Neuronal stem cell (in vitro differentiated cells): ENCODE data around the gene LHX2.

ENCODE experiments used
- DNase-seq: peaks from one replicate; pipeline ENCODE4 v3.0.0-alpha.2; 2013; ENCODE audit warnings: low spot score
- H2AFZ ChIP-seq: one replicate; pipeline ENCODE4 v1.6.1; 2013; ENCODE audit warnings: mild to moderate bottlenecking, low read length, inconsistent platforms
- H2AK5ac ChIP-seq: 2 replicates; pipeline ENCODE4 v1.6.1; 2013; ENCODE audit warnings: low read depth, mild to moderate bottlenecking, inconsistent platforms, low read length, moderate library complexity, mixed read lengths
- H2BK120ac ChIP-seq: 2 replicates; pipeline ENCODE4 v1.6.1; 2013; ENCODE audit warnings: low read depth, mild to moderate bottlenecking, inconsistent platforms, low read length, moderate library complexity, mixed read lengths
- H2BK12ac ChIP-seq: one replicate; pipeline ENCODE4 v1.6.1; 2013; ENCODE audit warnings: low read length, inconsistent platforms
- H2BK15ac ChIP-seq: 2 replicates; pipeline ENCODE4 v1.6.1; 2013; ENCODE audit warnings: mild to moderate bottlenecking, low read length, inconsistent platforms, mixed read lengths
- H2BK5ac ChIP-seq: one replicate; pipeline ENCODE4 v1.6.1; 2013; ENCODE audit warnings: inconsistent platforms, mild to moderate bottlenecking, low read length, moderate library complexity
- H3K14ac ChIP-seq: one replicate; pipeline ENCODE4 v1.6.1; 2013; ENCODE audit warnings: low read length, inconsistent platforms
- H3K18ac ChIP-seq: 2 replicates; pipeline ENCODE4 v1.6.1; 2013; ENCODE audit warnings: low read length, inconsistent platforms
- H3K23ac ChIP-seq: 2 replicates; pipeline ENCODE4 v1.6.1; 2013; ENCODE audit warnings: low read depth, mild to moderate bottlenecking, mixed read lengths, low read length, inconsistent platforms; ENCODE audit not compliant: poor library complexity
- H3K27ac ChIP-seq: replicated peaks from 3 replicates; pipeline ENCODE4 v1.5.1; 2013; ENCODE audit warnings: low read length, inconsistent platforms
- H3K27me3 ChIP-seq, 3 experiments: 2 replicates each; pipeline ENCODE4 v1.6.1; 2013; ENCODE audit warnings: low read length in 3 of 3, mild to moderate bottlenecking in 2 of 3, inconsistent platforms in 1 of 3, low read depth in 1 of 3, mixed read lengths in 1 of 3, moderate library complexity in 1 of 3; ENCODE audit not compliant: control insufficient read depth in 3 of 3, insufficient read depth in 3 of 3
- H3K36me3 ChIP-seq, 2 donors: replicated peaks in 1 of 2; 2 replicates each; pipeline ENCODE4 v1.6.1; 2013; ENCODE audit warnings: low read length in 2 of 2; ENCODE audit not compliant: control insufficient read depth in 2 of 2, insufficient read depth in 2 of 2
- H3K4ac ChIP-seq: 2 replicates; pipeline ENCODE4 v1.6.1; 2013; ENCODE audit warnings: inconsistent platforms, mild to moderate bottlenecking, low read length, moderate library complexity
- H3K4me1 ChIP-seq, 2 donors: 1 replicate in 1 of 2; 2 replicates in 1 of 2; pipeline ENCODE4 v1.6.1; 2013; ENCODE audit warnings: low read length in 2 of 2, low read depth in 1 of 2; ENCODE audit not compliant: control insufficient read depth in 2 of 2, insufficient read depth in 1 of 2
- H3K4me2 ChIP-seq: one replicate; pipeline ENCODE4 v1.6.1; 2013; ENCODE audit warnings: mild to moderate bottlenecking, low read length, inconsistent platforms; ENCODE audit not compliant: insufficient read depth, poor library complexity, severe bottlenecking
- H3K4me3 ChIP-seq, 2 donors: 2 replicates each; pipeline ENCODE4 v1.5.1; 2013; ENCODE audit warnings: low read length in 2 of 2, mild to moderate bottlenecking in 2 of 2, inconsistent platforms in 1 of 2, moderate library complexity in 1 of 2
- H3K79me1 ChIP-seq: one replicate; pipeline ENCODE4 v1.6.1; 2013; ENCODE audit warnings: low read depth, mild to moderate bottlenecking, inconsistent platforms, low read length, moderate library complexity
- H3K9ac ChIP-seq: one replicate; pipeline ENCODE4 v1.6.1; 2013; ENCODE audit warnings: mild to moderate bottlenecking, low read depth, low read length, inconsistent platforms; ENCODE audit not compliant: poor library complexity
- H3K9me3 ChIP-seq, 2 donors: replicated peaks in 1 of 2; 2 replicates each; pipeline versions ENCODE3 to v1.6.1; 2013; ENCODE audit warnings: low read length in 2 of 2, mild to moderate bottlenecking in 2 of 2, inconsistent platforms in 1 of 2, low read depth in 1 of 2, mixed read lengths in 1 of 2, moderate library complexity in 1 of 2; ENCODE audit not compliant: control insufficient read depth in 2 of 2, insufficient read depth in 1 of 2
- H4K8ac ChIP-seq: one replicate; pipeline ENCODE4 v1.6.1; 2013; ENCODE audit warnings: low read depth, mild to moderate bottlenecking, inconsistent platforms, low read length, moderate library complexity
- H4K91ac ChIP-seq: one replicate; pipeline ENCODE4 v1.6.1; 2013; ENCODE audit warnings: low read length, low read depth, mild to moderate bottlenecking, inconsistent platforms; ENCODE audit not compliant: poor library complexity
- WGBS, 2 donors: extraction: QIAGEN DNeasy Blood & Tissue Kit; methylation state at CpG; one replicate each; pipeline ENCODE4 v1.1.7; 2013; ENCODE audit warnings: missing lambda C conversion rate in 2 of 2, mixed read lengths in 1 of 2; ENCODE audit not compliant: insufficient read length in 2 of 2, insufficient replicate concordance in 1 of 2; ENCODE audit errors: extremely low coverage in 2 of 2; 5-methylcytosine and 5-hydroxymethylcytosine counted together

Gene LHX2

GRCh38 chr9:124018730-124019697, 7.4 kb downstream of the LHX2 start:
- H3K4ac ChIP-seq: no peak overlapping the region
- H4K91ac ChIP-seq: no peak overlapping the region
- peak overlapping the region; percentile 99 for H3K4me2 ChIP-seq
- peak overlapping the region; percentile 88 for H2BK5ac ChIP-seq
- H3K4me1 ChIP-seq: peaks cover 0 to 22% of the 10 kb centered on the region in 2 donors
- WGBS, 2 donors: no CpG with 5 or more reads among the region's 21 CpGs
- peaks cover 0 to 53% of the 10 kb centered on the region in 2 donors for H3K36me3 ChIP-seq
- peaks cover 14% of the 10 kb centered on the region for H3K79me1 ChIP-seq
- DNase-seq: no peak
- peak overlapping the region; percentile 97 for H3K18ac ChIP-seq
- H2BK12ac ChIP-seq: peak overlapping the region; percentile 87
- H2AK5ac ChIP-seq: peak overlapping the region; percentile 25
- H2BK120ac ChIP-seq: no peak overlapping the region
- H4K8ac ChIP-seq: no peak overlapping the region
- H3K23ac ChIP-seq: no peak overlapping the region
- peak overlapping the region; percentile 67 for H3K9ac ChIP-seq
- peak overlapping the region; percentile 76 for H3K14ac ChIP-seq
- H3K4me3 ChIP-seq: peak overlapping the region in 1 of 2 donors; percentile 77
- H3K27ac ChIP-seq: peak overlapping the region; percentile 94
- H2AFZ ChIP-seq: peak overlapping the region; percentile 87
- peaks cover 0 to 100% (median 0%) of the 10 kb centered on the region in 3 experiments for H3K27me3 ChIP-seq
- peak overlapping the region; percentile 81 for H2BK15ac ChIP-seq
- peaks cover 0 to 7% of the 10 kb centered on the region in 2 donors for H3K9me3 ChIP-seq

- Histone ChIP-seq H3K36me3 (peaks cover 0 to 59% of the 10 kb centered on the region in 2 donors), H3K4me1 (peaks cover 0 to 19% of the 10 kb centered on the region in 2 donors), H3K4ac (no peak overlapping the region), H3K27ac (no peak overlapping the region), H2BK12ac (peak overlapping the region; percentile 24), H2BK15ac (peak overlapping the region; percentile 38), H3K18ac (no peak overlapping the region), H3K79me1 (peaks cover 14% of the 10 kb centered on the region), H3K27me3 (peaks cover 0 to 100% (median 0%) of the 10 kb centered on the region in 3 experiments), H2BK120ac (no peak overlapping the region), H3K9ac (no peak overlapping the region), H4K91ac (no peak overlapping the region), H2BK5ac (no peak overlapping the region), H3K14ac (no peak overlapping the region), H3K4me3 (no peak overlapping the region), H3K23ac (no peak overlapping the region), H4K8ac (no peak overlapping the region), H2AFZ (no peak overlapping the region), H3K9me3 (peaks cover 2 to 3% of the 10 kb centered on the region in 2 donors), H3K4me2 (peak overlapping the region; percentile 19), H2AK5ac (peak overlapping the region; percentile 36)
- WGBS, 2 donors: no CpG with 5 or more reads among the region's 15 CpGs
- no peak for DNase-seq
Measured at GRCh38 chr9:124019771-124020519, 8.4 kb downstream of the LHX2 start.

- no peak overlapping the region for H2BK12ac ChIP-seq
- no peak overlapping the region for H2BK15ac ChIP-seq
- no peak overlapping the region for H3K4me2 ChIP-seq
- no peak overlapping the region for H2BK120ac ChIP-seq
- H4K91ac ChIP-seq: no peak overlapping the region
- peak overlapping the region; percentile 77 for H3K23ac ChIP-seq
- no peak overlapping the region for H2AFZ ChIP-seq
- peak overlapping the region; percentile 66 for H3K18ac ChIP-seq
- WGBS, 2 donors: no CpG with 5 or more reads among the region's 31 CpGs
- peaks cover 0 to 92% (median 0%) of the 10 kb centered on the region in 3 experiments for H3K27me3 ChIP-seq
- H2AK5ac ChIP-seq: no peak overlapping the region
- no peak overlapping the region for H3K4me3 ChIP-seq
- peaks cover 0 to 2% of the 10 kb centered on the region in 2 donors for H3K9me3 ChIP-seq
- no peak for DNase-seq
- H2BK5ac ChIP-seq: no peak overlapping the region
- peaks cover 0 to 17% of the 10 kb centered on the region in 2 donors for H3K4me1 ChIP-seq
- peaks cover 0 to 55% of the 10 kb centered on the region in 2 donors for H3K36me3 ChIP-seq
- no peak overlapping the region for H3K14ac ChIP-seq
- no peak overlapping the region for H3K27ac ChIP-seq
- H3K79me1 ChIP-seq: peaks cover 13% of the 10 kb centered on the region
- no peak overlapping the region for H3K4ac ChIP-seq
- H4K8ac ChIP-seq: no peak overlapping the region
- H3K9ac ChIP-seq: peak overlapping the region; percentile 65
Measured at GRCh38 chr9:124020520-124021384, 9.2 kb downstream of the LHX2 start.
